HCT116 (cell line): ENCODE results near the gene CT47C1. TPM values are rescaled to one million over a fixed set of nuclear protein-coding genes. Genes with fewer than 3 reads are reported as not detected.
A peak's percentile ranks its signal among the peaks of the same experiment; 100 is the strongest.
"Not testable (repeated sequence)": the region's sequence is repeated elsewhere in the genome, so short reads cannot be mapped to it uniquely, and the experiment has no call there.

Source experiments
- ATAC-seq: fragments of 200-7000 bp; cut with Tn5 transposase; 2 replicates; pipeline ENCODE4 v1.9.1; 2020; ENCODE audit warnings: mild to moderate bottlenecking, moderate library complexity
- BruUV-seq: library from RNA; stranded (reverse); fragments of 400-500 nt; replicated peaks from 2 replicates; lab custom pipeline; 2021; lab: Mats Ljungman, UMichigan
- CTCF ChIA-PET: fragments of 300-600 bp; sonication (Branson Sonifier 250); formaldehyde crosslinking; loops from one replicate; lab custom pipeline; 2021; ENCODE audit warnings: antibody characterized with exemption; lab: Charles Lee
- POLR2A ChIA-PET: fragments of 300-600, 350-600 bp; sonication (Branson Sonifier 250); formaldehyde crosslinking; loops from one replicate; lab custom pipeline; 2021; ENCODE audit warnings: antibody characterized with exemption; lab: Charles Lee
- RAD21 ChIA-PET, 2 experiments: fragments of 300-600 bp; sonication (Branson Sonifier 250); formaldehyde crosslinking; loops; one replicate each; lab custom pipeline; 2023; ENCODE audit warnings: low total read pairs in 2 of 2; ENCODE audit not compliant: uncharacterized antibody in 2 of 2, unreplicated experiment in 2 of 2, low non-redundant PET in 1 of 2; lab: Charles Lee
- DNase-seq: peaks from one replicate; pipeline ENCODE4 v3.0.0-alpha.2; 2010; ENCODE audit warnings: low read depth, low spot score
- H2AFZ ChIP-seq: fragments of 200-600 bp; shearing (Covaris generic), sonication (generic); 2 replicates; pipeline ENCODE4 v1.6.1; 2017; ENCODE audit warnings: low read depth, mixed run types, mixed read lengths, antibody characterized with exemption, low read length; ENCODE audit not compliant: poor library complexity, severe bottlenecking
- H3K27ac ChIP-seq: 2 replicates; pipeline ENCODE4 v1.5.1; 2012; ENCODE audit warnings: low read depth, low read length
- H3K27me3 ChIP-seq: fragments of 200-600 bp; sonication (generic); 2 replicates; pipeline ENCODE4 v1.6.1; 2016; ENCODE audit warnings: mixed run types, low read length, mixed read lengths; ENCODE audit not compliant: insufficient read depth
- H3K36me3 ChIP-seq, 2 experiments: fragments of 200-500 bp in 1 of 2; fragments of 200-600 bp in 1 of 2; sonication (Bioruptor generic) in 1 of 2; sonication (generic) in 1 of 2; 2 replicates each; pipeline versions ENCODE4 v1.5.1 to v1.6.1; 2014 to 2016; ENCODE audit warnings: low read length in 2 of 2, inconsistent platforms in 1 of 2, mixed read lengths in 1 of 2, mixed run types in 1 of 2; ENCODE audit not compliant: insufficient read depth in 2 of 2, control insufficient read depth in 1 of 2
- H3K4me1 ChIP-seq, 2 experiments: fragments of 200-600 bp in 1 of 2; sonication (generic) in 1 of 2; 2 replicates each; pipeline versions ENCODE4 v1.5.1 to v1.6.1; 2012 to 2017; ENCODE audit warnings: low read length in 2 of 2, inconsistent platforms in 1 of 2, mild to moderate bottlenecking in 1 of 2, mixed read lengths in 1 of 2, mixed run types in 1 of 2, moderate library complexity in 1 of 2; ENCODE audit not compliant: insufficient read depth in 2 of 2, control insufficient read depth in 1 of 2
- H3K4me2 ChIP-seq: fragments of 200-600 bp; sonication (generic); 2 replicates; pipeline ENCODE4 v1.6.1; 2017; ENCODE audit warnings: mixed run types, low read length, mixed read lengths
- H3K4me3 ChIP-seq, 2 experiments: fragments of 200-600 bp in 1 of 2; sonication (generic) in 1 of 2; replicated peaks in 1 of 2; 2 replicates each; pipeline ENCODE4 v1.5.1; 2011 to 2016; ENCODE audit warnings: low read length in 2 of 2, control low read depth in 1 of 2, low read depth in 1 of 2, mild to moderate bottlenecking in 1 of 2, mixed read lengths in 1 of 2, mixed run types in 1 of 2
- H3K79me2 ChIP-seq: fragments of 200-600 bp; sonication (generic); 2 replicates; pipeline ENCODE4 v1.6.1; 2017; ENCODE audit warnings: mild to moderate bottlenecking, mixed run types, low read length, moderate library complexity, mixed read lengths; ENCODE audit not compliant: insufficient read depth
- H3K9ac ChIP-seq: fragments of 200-600 bp; sonication (generic); 2 replicates; pipeline ENCODE4 v1.6.1; 2016; ENCODE audit warnings: low read length, mixed read lengths
- H3K9me2 ChIP-seq: fragments of 200-600 bp; sonication (generic), shearing (Covaris generic); 2 replicates; pipeline ENCODE4 v1.6.1; 2017; ENCODE audit warnings: mixed run types, mild to moderate bottlenecking, moderate library complexity; ENCODE audit not compliant: insufficient read depth
- H3K9me3 ChIP-seq, 2 experiments: fragments of 200-500 bp in 1 of 2; fragments of 200-600 bp in 1 of 2; sonication (Bioruptor generic) in 1 of 2; sonication (generic) in 1 of 2; 2 replicates each; pipeline ENCODE4 v1.6.1; 2014 to 2017; ENCODE audit warnings: low read length in 2 of 2, mixed read lengths in 2 of 2, inconsistent platforms in 1 of 2, low read depth in 1 of 2, mild to moderate bottlenecking in 1 of 2, mixed run types in 1 of 2, moderate library complexity in 1 of 2; ENCODE audit not compliant: control insufficient read depth in 1 of 2, insufficient read depth in 1 of 2
- H4K20me1 ChIP-seq: fragments of 200-600 bp; sonication (generic), shearing (Covaris generic); 2 replicates; pipeline ENCODE4 v1.6.1; 2017; ENCODE audit warnings: mixed run types, mild to moderate bottlenecking, moderate library complexity; ENCODE audit not compliant: insufficient read depth
- SP1 ChIP-seq: IDR thresholded peaks from 2 replicates; pipeline ENCODE4 v1.6.1; 2012; ENCODE audit warnings: low read depth
- intact Hi-C: fragments of 100-400 bp; cut with micrococcal nuclease; formaldehyde crosslinking; loops from 2 replicates; pipeline ENCODE4 v1.10.0; 2022
- total RNA-seq: library from RNA; stranded (reverse); gene quantifications from one replicate; pipeline ENCODE4 v1.2.1, GENCODE V29; 2021; ENCODE audit not compliant: unreplicated experiment
- TF ChIP-seq, protein P1 (sequence below): IDR thresholded peaks from 2 replicates; pipeline ENCODE4 v1.6.1; 2012

Gene CT47C1
- total RNA-seq, 1 experiment from 2014 or later: not detected

DNA sequence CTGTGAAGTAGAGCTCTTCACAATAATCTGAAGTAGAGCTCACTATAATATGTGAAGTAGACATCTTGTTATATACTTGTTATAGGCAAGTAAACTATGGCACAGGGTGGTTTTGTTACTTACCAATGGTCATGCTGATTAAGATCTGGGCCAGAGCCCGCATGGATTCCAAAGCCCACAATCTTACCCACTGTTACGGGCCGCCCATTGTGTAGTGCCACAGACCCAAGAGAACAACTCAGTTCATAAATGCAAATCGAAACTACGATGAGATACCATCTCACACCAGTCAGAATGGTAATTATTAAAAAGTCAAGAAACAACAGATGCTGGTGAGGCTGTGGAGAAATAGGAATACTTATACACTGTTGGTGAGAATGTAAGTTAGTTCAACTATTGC is 46.9 kb upstream of the CT47C1 start (continued):
- TF ChIP-seq, protein P1, sequence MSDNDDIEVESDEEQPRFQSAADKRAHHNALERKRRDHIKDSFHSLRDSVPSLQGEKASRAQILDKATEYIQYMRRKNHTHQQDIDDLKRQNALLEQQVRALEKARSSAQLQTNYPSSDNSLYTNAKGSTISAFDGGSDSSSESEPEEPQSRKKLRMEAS: no peak
- TF ChIP-seq, all 23 proteins: peak for 0

DNA sequence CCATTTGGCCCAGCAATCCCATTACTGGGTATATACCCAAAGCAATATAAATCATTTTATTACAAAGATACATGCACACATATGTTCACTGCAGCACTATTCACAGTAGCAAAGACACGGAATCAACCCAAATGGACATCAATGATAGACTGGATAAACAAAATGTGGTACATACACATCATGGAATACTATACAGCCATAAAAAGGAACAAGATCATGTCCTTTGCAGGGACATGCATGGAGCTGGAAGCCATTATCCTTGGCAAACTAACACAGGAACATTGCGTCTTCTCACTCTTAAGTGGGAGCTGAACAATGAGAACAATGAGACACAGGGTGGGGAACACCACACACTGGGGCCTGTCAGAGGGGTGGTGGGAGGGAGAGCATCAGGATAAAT is 46.4 kb upstream of the CT47C1 start:
- H3K27ac ChIP-seq, intact Hi-C loops, DNase-seq, H3K9ac ChIP-seq, POLR2A ChIA-PET, BruUV-seq, RAD21 ChIA-PET, H4K20me1 ChIP-seq, H3K4me3 ChIP-seq, H2AFZ ChIP-seq, CTCF ChIA-PET, ATAC-seq, H3K4me2 ChIP-seq, H3K4me1 ChIP-seq, H3K79me2 ChIP-seq, H3K9me2 ChIP-seq, H3K36me3 ChIP-seq, H3K9me3 ChIP-seq, H3K27me3 ChIP-seq: not testable (repeated sequence)

DNA sequence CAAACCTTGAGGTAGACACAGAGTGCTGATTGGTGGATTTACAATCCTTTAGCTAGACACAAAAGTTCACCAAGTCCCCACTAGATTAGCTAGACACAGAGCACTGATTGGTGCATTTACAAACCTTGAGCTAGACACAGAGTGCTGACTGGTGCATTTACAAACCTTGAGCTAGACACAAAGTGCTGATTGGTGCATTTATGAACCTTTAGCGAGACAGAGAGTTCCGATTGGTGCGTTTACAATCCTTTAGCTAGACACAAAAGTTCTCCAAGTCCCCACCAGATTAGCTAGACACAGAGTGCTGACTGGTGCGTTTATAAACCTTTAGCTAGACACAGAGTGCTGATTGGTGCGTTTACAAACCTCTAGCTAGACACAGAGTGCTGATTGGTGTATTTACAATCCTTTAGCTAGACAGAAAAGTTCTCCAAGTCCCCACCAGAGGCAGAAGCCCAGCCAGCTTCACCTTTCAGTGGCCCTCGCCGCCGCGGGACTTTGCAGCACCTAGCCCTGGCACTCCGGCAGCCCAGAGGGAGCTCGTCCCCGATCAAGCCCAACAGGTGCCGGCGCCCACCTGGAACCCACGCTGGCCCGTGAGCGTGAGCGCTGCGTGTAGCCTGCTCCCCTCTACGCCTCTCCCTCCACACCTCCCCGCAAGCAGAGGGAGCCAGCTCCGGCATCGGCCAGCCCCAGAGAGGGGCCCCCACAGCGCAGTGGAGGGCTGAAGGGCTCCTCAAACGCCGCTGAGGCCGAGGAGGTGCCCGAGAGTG is 44.6 kb upstream of the CT47C1 start:
- BruUV-seq, H3K9ac ChIP-seq, POLR2A ChIA-PET, H3K4me2 ChIP-seq, H3K27ac ChIP-seq, H3K36me3 ChIP-seq, H3K9me2 ChIP-seq, H3K9me3 ChIP-seq, intact Hi-C loops, H3K79me2 ChIP-seq, H3K4me1 ChIP-seq, RAD21 ChIA-PET, H4K20me1 ChIP-seq, H3K4me3 ChIP-seq, H2AFZ ChIP-seq, H3K27me3 ChIP-seq, ATAC-seq: not testable (repeated sequence)
- CTCF ChIA-PET: interaction anchor here (0.6 to 1.0 kb wide), 2 partner anchors 13 to 39 kb away, joined by 3 to 4 read pairs; no protein-coding TSS in a partner anchor
- peak; percentile 25; the same call in 1 of the 2 replicates for TF ChIP-seq SP1
- DNase-seq: peak; percentile 8
